HL-60/S4 treated with retinoic acid at 250 ng/mL for 4 days and 3 days (cell line): ENCODE results near the gene PLXNA1.

Source experiments
- in situ Hi-C: fragments of 300-500 bp; cut with MboI; formaldehyde crosslinking; loops from 2 replicates; pipeline ENCODE4 v1.7.0; 2022; ENCODE audit warnings: low sequenced_read_pairs

PLXNA1 gene

GRCh38 chr3:126985132-126985985 is 2.4 kb downstream of the PLXNA1 start:
- in situ Hi-C loops = no loop called here

GRCh38 chr3:126986001-126986400 is 3.1 kb downstream of the PLXNA1 start:
- in situ Hi-C loops = no loop called here

- in situ Hi-C loops = no loop called here
Measured at GRCh38 chr3:126987129-126987528, 4.2 kb downstream of the PLXNA1 start.

- in situ Hi-C loops = no loop called here
Measured at GRCh38 chr3:126987596-126987995, 4.7 kb downstream of the PLXNA1 start.

GRCh38 chr3:126988451-126989021 is 5.6 kb downstream of the PLXNA1 start:
- in situ Hi-C loops = no loop called here

GRCh38 chr3:126989316-126990023 is 6.6 kb downstream of the PLXNA1 start:
- in situ Hi-C loops = no loop called here

- in situ Hi-C loops = no loop called here
Measured at GRCh38 chr3:126990024-126990700, 7.2 kb downstream of the PLXNA1 start.

GRCh38 chr3:126990890-126991289 is 8.0 kb downstream of the PLXNA1 start:
- in situ Hi-C loops = no loop called here

GRCh38 chr3:126991366-126992200 is 8.7 kb downstream of the PLXNA1 start:
- in situ Hi-C loops = no loop called here

GRCh38 chr3:126992216-126992615 is 9.3 kb downstream of the PLXNA1 start:
- in situ Hi-C loops = no loop called here

- in situ Hi-C loops = no loop called here
Measured at GRCh38 chr3:126992776-126993175, 9.9 kb downstream of the PLXNA1 start.

- in situ Hi-C loops = no loop called here
Measured at GRCh38 chr3:126993436-126993835, 10.5 kb downstream of the PLXNA1 start.

- in situ Hi-C loops = no loop called here
Measured at GRCh38 chr3:126994661-126995245, 11.8 kb downstream of the PLXNA1 start.

GRCh38 chr3:126995254-126995780 is 12.4 kb downstream of the PLXNA1 start:
- in situ Hi-C loops = no loop called here

GRCh38 chr3:126995926-126996512 is 13.1 kb downstream of the PLXNA1 start:
- in situ Hi-C loops = no loop called here

- in situ Hi-C loops = no loop called here
Measured at GRCh38 chr3:126996905-126997304, 14.0 kb downstream of the PLXNA1 start.

- in situ Hi-C loops = no loop called here
Measured at GRCh38 chr3:126997455-126998038, 14.6 kb downstream of the PLXNA1 start.

- in situ Hi-C loops = no loop called here
Measured at GRCh38 chr3:126998320-126998719, 15.4 kb downstream of the PLXNA1 start.

GRCh38 chr3:126998728-126999127 is 15.8 kb downstream of the PLXNA1 start:
- in situ Hi-C loops = no loop called here
